Right lobe of liver (tissue), 6 donors: ENCODE data around the gene C4orf50. TPM values are rescaled to one million over a fixed set of nuclear protein-coding genes. Genes with fewer than 3 reads are reported as not detected.

Source experiments
- ATAC-seq, 4 donors: fragments of 200-7000 bp; cut with Tn5 transposase; one replicate each; pipeline ENCODE4 v1.9.1; 2020; ENCODE audit warnings: mild to moderate bottlenecking in 4 of 4, moderate library complexity in 4 of 4
- DNase-seq, 3 donors: peaks; one replicate each; pipeline ENCODE4 v3.0.0-alpha.2; 2020
- H3K27ac ChIP-seq, 3 donors: fragments of 200-600 bp; one replicate each; pipeline ENCODE4 v1.8.0; 2022
- H3K27me3 ChIP-seq, 2 donors: fragments of 200-600 bp; one replicate each; pipeline ENCODE4 v1.8.0; 2022
- H3K36me3 ChIP-seq, 4 donors: fragments of 200-600 bp; sonication (generic) in 1 of 4; one replicate each; pipeline versions ENCODE4 v1.5.1 to v1.8.0; 2017 to 2022; ENCODE audit warnings: control low read depth in 1 of 4
- H3K4me1 ChIP-seq, 4 donors: fragments of 200-600 bp; sonication (generic) in 1 of 4; one replicate each; pipeline versions ENCODE4 v1.5.1 to v1.8.0; 2017 to 2022; ENCODE audit warnings: control low read depth in 1 of 4
- H3K4me3 ChIP-seq, 3 donors: fragments of 200-600 bp; one replicate each; pipeline ENCODE4 v1.8.0; 2022
- H3K9me3 ChIP-seq, 4 donors: fragments of 200-600 bp; sonication (generic) in 1 of 4; one replicate each; pipeline versions ENCODE4 v1.5.1 to v1.8.0; 2017 to 2022; ENCODE audit warnings: control low read depth in 1 of 4
- POLR2A ChIP-seq: fragments of 450-650 bp; IDR thresholded peaks from one replicate; pipeline ENCODE4 v1.6.1; 2017; ENCODE audit warnings: antibody characterized with exemption, mild to moderate bottlenecking
- WGBS: methylation state at CpG from one replicate; pipeline ENCODE4 v1.1.6; 2018; ENCODE audit warnings: low coverage, low lambda C conversion rate; ENCODE audit not compliant: insufficient coverage; ENCODE audit errors: missing lambda C conversion rate; 5-methylcytosine and 5-hydroxymethylcytosine counted together
- intact Hi-C, 2 donors: fragments of 100-400 bp; cut with DNase I; formaldehyde crosslinking; loops; one replicate each; pipeline versions ENCODE4 v1.11.2 to v1.14.1; 2022
- total RNA-seq, 6 experiments: library from RNA; depleted of rRNA in 2 of 6; stranded (reverse); fragments of >200 nt in 2 of 6; fragmentation: NEBNext Ultra II Directional in 3 of 6; extraction: Animal tissue kit (Norgen Biotek cat#: 25700) in 3 of 6; gene quantifications; one replicate each; pipeline versions ENCODE4 v1.1.0 to v1.2.4, GENCODE V29; 2016 to 2023
- TF ChIP-seq, protein P1 (sequence below), 4 donors: fragments of 200-600 bp in 3 of 4; fragments of 450-650 bp in 1 of 4; IDR thresholded peaks; one replicate each; pipeline versions ENCODE4 v1.5.1 to v1.8.0; 2016 to 2022; ENCODE audit warnings: antibody characterized with exemption in 4 of 4, mild to moderate bottlenecking in 2 of 4
- donor health status: DM: no; HTN: yes; CAD: no.
- donor health status: DM: no; HTN: no; CAD: no.
- donor health status: DM: no; HTN: no; CAD: no.
- donor health status: DM: no; HTN: yes; CAD: no.
- donor health status: DM: no; HTN: yes; CAD: no.

The C4orf50 gene
- total RNA-seq, 6 experiments from 2014 or later = under 0.01 to 0.06 TPM; not detected in 4

DNA sequence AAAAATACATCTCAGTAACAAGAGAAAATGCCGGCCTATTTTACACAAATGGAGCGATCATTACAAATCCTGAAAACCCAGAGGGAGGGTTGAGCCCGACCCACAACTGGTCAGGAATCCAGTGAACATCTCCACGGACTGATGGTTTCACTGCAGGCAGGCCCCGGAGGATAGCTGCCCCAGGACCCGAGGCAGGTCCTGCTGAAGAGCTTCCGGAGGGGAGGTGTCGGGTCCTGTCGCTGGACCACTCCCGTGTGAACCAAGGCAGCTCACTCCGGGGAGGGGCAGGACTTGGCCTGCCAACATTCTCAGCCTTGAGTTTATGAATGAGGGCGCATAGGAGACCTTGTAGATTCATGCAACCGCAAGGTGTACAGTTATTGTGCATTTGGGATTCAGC is 120.6 kb downstream of the C4orf50 start:
- 73% methylated on average over 9 of the region's 13 CpGs for WGBS
- TF ChIP-seq, protein P1, sequence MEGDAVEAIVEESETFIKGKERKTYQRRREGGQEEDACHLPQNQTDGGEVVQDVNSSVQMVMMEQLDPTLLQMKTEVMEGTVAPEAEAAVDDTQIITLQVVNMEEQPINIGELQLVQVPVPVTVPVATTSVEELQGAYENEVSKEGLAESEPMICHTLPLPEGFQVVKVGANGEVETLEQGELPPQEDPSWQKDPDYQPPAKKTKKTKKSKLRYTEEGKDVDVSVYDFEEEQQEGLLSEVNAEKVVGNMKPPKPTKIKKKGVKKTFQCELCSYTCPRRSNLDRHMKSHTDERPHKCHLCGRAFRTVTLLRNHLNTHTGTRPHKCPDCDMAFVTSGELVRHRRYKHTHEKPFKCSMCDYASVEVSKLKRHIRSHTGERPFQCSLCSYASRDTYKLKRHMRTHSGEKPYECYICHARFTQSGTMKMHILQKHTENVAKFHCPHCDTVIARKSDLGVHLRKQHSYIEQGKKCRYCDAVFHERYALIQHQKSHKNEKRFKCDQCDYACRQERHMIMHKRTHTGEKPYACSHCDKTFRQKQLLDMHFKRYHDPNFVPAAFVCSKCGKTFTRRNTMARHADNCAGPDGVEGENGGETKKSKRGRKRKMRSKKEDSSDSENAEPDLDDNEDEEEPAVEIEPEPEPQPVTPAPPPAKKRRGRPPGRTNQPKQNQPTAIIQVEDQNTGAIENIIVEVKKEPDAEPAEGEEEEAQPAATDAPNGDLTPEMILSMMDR (IDR thresholded peaks at IDR 0.05) = no peak
- no peak for TF ChIP-seq POLR2A
- Histone ChIP-seq H3K27me3 (no peaks in the 10 kb centered on the region), H3K4me1 (no peaks in the 10 kb centered on the region), H3K36me3 (no peaks in the 10 kb centered on the region), H3K27ac (no peak overlapping the region), H3K4me3 (no peak overlapping the region), H3K9me3 (no peaks in the 10 kb centered on the region)
- DNase-seq = no peak
- ATAC-seq = no peak
- intact Hi-C loops = no loop called here

DNA sequence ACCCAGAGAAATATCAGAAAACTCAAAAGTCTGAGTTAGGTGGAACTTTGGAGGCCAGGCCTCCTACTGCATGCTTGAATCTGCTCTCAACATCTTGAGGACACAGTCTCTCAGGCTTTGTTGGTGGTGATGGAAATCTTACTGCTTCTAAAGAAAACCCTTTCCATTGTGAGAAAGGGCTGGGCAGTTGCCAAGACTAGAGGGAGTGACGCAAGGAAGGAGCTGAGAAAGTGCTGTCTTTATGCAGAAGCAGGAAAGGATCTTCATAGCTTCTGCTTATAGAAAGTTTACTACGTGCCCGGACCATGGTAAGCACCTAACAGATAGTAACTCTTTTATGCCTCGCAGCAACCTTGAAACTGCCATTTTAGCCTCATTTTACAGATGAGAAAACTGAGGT is 122.9 kb downstream of the C4orf50 start:
- no peak overlapping the region for H3K4me3 ChIP-seq
- peaks cover 5 to 10% of the 10 kb centered on the region in 2 donors for H3K27me3 ChIP-seq
- intact Hi-C loops = no loop called here
- H3K27ac ChIP-seq = no peak overlapping the region
- no peaks in the 10 kb centered on the region for H3K36me3 ChIP-seq
- DNase-seq (no peak), ATAC-seq (no peak)
- TF ChIP-seq POLR2A = no peak
- TF ChIP-seq, protein P1 (IDR thresholded peaks at IDR 0.05) = no peak
- H3K9me3 ChIP-seq = no peaks in the 10 kb centered on the region
- 39% methylated on average over 4 of the region's 4 CpGs for WGBS
- no peaks in the 10 kb centered on the region for H3K4me1 ChIP-seq

DNA sequence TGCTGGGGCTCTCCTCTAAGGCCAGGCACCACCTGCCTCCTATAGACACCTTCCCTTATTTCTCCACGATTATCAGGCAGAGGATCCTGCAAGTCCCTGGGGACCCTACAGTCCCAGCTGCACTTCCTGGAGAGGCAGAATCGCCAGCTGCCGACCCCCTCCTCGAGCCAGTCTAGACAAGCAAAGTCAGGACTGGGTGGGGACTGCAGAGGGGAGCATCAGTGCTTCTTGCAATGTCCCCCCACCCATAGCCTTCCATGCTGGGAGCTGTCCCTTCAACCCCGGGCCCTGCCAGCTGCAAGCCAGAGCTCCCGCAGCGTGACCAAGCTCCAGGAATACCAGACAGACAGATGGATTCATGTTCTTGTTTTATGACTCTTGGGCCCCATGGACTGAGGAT is 124.0 kb downstream of the C4orf50 start:
- Histone ChIP-seq H3K4me3 (no peak overlapping the region), H3K27me3 (peaks cover 5 to 17% of the 10 kb centered on the region in 2 donors), H3K36me3 (no peaks in the 10 kb centered on the region), H3K27ac (no peak overlapping the region), H3K9me3 (no peaks in the 10 kb centered on the region), H3K4me1 (no peaks in the 10 kb centered on the region)
- intact Hi-C loops = no loop called here
- no peak for TF ChIP-seq POLR2A
- TF ChIP-seq, protein P1 (IDR thresholded peaks at IDR 0.05) = no peak
- ATAC-seq = no peak
- 8% methylated on average over 3 of the region's 7 CpGs for WGBS
- no peak for DNase-seq

DNA sequence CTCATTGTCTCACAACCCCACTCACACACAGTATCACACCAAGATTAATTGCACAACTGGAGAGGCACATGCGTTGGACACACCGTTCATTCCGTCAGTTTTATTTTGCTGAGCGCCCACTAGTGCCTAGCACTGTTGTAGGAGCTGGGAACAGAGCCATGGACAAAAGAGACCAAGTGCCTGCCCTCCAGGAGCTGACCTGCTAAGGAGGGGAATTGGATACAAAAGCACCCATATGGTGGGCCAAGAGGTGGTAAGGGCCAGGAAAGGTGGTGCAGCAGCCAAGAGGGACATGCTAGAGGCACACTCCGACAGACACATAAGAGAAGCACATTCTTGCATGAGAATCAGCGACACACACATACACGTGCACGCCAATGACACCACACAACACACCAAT is 124.6 kb downstream of the C4orf50 start:
- Histone ChIP-seq H3K9me3 (no peaks in the 10 kb centered on the region), H3K4me1 (no peaks in the 10 kb centered on the region), H3K36me3 (no peaks in the 10 kb centered on the region), H3K27me3 (peaks cover 5 to 17% of the 10 kb centered on the region in 2 donors), H3K27ac (no peak overlapping the region), H3K4me3 (no peak overlapping the region)
- WGBS = 64% methylated on average over 5 of the region's 8 CpGs
- no peak for TF ChIP-seq POLR2A
- TF ChIP-seq, protein P1 (IDR thresholded peaks at IDR 0.05) = no peak
- no peak for ATAC-seq
- no peak for DNase-seq
- intact Hi-C loops = no loop called here

DNA sequence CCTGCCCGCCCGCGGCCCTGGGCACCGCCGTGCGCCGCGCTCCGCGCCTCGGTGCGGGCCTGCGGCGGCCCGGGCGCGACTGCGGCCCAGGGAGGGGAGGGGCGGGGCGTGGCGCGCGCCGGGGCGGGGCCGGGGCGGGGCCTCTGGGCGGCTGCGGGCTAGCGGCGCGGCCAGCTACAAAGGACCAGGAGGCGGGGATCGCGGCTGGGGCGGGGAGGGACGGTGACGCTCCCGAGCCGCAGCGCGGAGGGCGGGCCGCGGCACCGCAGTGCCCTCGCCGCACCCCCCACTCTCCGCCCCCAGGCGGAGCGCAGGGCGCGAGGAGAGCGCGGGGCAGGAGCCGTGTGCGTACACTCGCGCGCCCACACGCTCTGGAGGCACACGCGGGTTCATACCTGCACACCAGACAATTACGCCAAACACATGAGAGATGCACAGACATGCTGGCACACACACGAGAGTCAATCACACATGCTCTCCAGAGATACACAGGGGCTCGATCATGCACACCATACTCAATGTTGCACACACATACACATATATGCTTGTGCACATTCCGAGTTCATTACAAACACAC is 125.1 kb downstream of the C4orf50 start, which contains the start of gene CRMP1:
Gene CRMP1, minus strand, starts transcription at position 83 of the 577 bp plus-strand sequence. CDS start 117 bp downstream, outside the sequence.
- ATAC-seq = peak in 1 of 4 donors; percentile 27
- WGBS = 45% methylated on average over 2 of the region's 67 CpGs
- DNase-seq = no peak
- Histone ChIP-seq H3K4me3 (no peak within 1 kb of the TSS), H3K27me3 (peaks cover 6 to 17% of the 10 kb centered on the region in 2 donors), H3K9me3 (no peaks in the 10 kb centered on the region), H3K4me1 (no peaks in the 10 kb centered on the region), H3K27ac (no peak within 1 kb of the TSS), H3K36me3 (no peaks in the 10 kb centered on the region)
- TF ChIP-seq POLR2A = no peak
- TF ChIP-seq, protein P1 (IDR thresholded peaks at IDR 0.05) = no peak
- intact Hi-C loops = no loop called here
